Measurements from ENCODE around the gene GALNT17.
"Not testable (repeated sequence)": the region's sequence is repeated elsewhere in the genome, so short reads cannot be mapped to it uniquely, and the experiment has no call there.

GALNT17 gene

GRCh38 chr7:71243736-71244410 lies 111.9 kb downstream of the GALNT17 start:
- TF ChIP-seq CTCF (IDR thresholded peaks at IDR 0.05; ENCODE audit: insufficient read depth, low read length, missing control alignments) = no peak
- ChIA-PET CTCF (no interaction called here), POLR2A (no interaction called here)

GRCh38 chr7:71245038-71245437 lies 113.1 kb downstream of the GALNT17 start:
- POLR2A ChIA-PET = no interaction called here

More at GRCh38 chr7:71243736-71244410, 111.9 kb downstream of the GALNT17 start:
- H3K4me3 ChIP-seq (ENCODE audit: low read depth, low read length) = no peak overlapping the region
- no peak for DNase-seq (ENCODE audit: low read depth, low spot score)

DNA sequence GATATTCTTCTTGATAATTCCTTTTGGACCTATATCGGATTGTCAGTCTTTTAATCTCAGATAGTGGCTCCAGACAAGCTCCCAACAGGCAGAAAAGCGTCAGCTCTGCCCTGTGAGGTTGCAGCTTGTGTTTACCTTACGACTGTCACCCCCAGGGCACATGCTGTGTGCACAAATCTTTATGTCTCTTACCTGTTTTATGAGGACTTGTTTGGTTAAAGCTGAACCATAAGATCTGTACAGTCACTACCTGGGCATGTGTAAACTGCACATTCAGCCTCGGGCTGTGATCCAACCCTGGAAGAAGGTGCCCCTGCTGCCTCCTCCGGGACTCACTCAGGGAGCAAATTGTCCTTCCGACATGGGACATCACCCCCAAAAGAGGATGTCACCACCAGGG lies 119.8 kb downstream of the GALNT17 start:
- H3K4me3 ChIP-seq (ENCODE audit: low read depth, low read length) = no peak overlapping the region
- ChIA-PET POLR2A (no interaction called here), CTCF (no interaction called here)
- TF ChIP-seq CTCF (IDR thresholded peaks at IDR 0.05; ENCODE audit: insufficient read depth, low read length, missing control alignments) = no peak
- no peak for DNase-seq (ENCODE audit: low read depth, low spot score)

More at GRCh38 chr7:71245038-71245437, 113.1 kb downstream of the GALNT17 start:
- no peak for TF ChIP-seq CTCF (IDR thresholded peaks at IDR 0.05; ENCODE audit: insufficient read depth, low read length, missing control alignments)
- no peak for DNase-seq (ENCODE audit: low read depth, low spot score)
- no peak overlapping the region for H3K4me3 ChIP-seq (ENCODE audit: low read depth, low read length)
- CTCF ChIA-PET = no interaction called here

GRCh38 chr7:71254751-71255150 lies 122.8 kb downstream of the GALNT17 start:
- POLR2A ChIA-PET = no interaction called here
- no peak for DNase-seq (ENCODE audit: low read depth, low spot score)
- H3K4me3 ChIP-seq (ENCODE audit: low read depth, low read length) = no peak overlapping the region
- CTCF ChIA-PET = no interaction called here
- TF ChIP-seq CTCF (IDR thresholded peaks at IDR 0.05; ENCODE audit: insufficient read depth, low read length, missing control alignments) = no peak

DNA sequence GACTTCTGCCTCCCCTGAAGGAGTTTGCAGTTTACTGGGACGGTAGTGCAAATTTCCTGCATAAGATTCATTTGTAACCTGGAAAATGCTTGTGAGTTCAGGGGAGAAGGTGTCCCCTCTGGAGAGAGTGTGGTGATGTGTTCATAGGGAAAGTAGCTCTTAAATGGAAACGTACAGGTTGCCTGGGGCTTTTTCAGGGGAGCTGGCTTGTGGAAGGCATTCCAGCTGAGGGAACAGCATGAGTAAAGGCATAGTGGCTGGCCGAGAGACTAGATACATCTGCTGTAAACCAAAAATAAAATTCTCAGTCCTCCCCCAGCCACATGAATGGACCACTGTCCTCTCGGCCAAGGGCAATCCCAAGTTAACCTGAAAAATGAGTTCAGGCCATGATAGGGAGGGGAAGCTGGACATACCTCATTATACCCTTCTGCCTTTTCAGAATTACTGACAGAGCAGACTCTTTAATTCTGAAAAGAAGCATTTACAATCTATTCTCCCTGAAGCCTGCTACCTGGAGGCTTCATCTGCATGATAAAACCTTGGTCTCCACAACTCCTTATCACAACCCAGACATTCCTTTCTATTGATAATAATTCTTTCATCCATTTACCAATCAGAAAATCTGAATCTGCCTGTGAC lies 123.7 kb downstream of the GALNT17 start:
- ChIA-PET POLR2A (no interaction called here), CTCF (no interaction called here)
- no peak for TF ChIP-seq CTCF (IDR thresholded peaks at IDR 0.05; ENCODE audit: insufficient read depth, low read length, missing control alignments)
- DNase-seq (ENCODE audit: low read depth, low spot score) = no peak
- H3K4me3 ChIP-seq (ENCODE audit: low read depth, low read length) = no peak overlapping the region

DNA sequence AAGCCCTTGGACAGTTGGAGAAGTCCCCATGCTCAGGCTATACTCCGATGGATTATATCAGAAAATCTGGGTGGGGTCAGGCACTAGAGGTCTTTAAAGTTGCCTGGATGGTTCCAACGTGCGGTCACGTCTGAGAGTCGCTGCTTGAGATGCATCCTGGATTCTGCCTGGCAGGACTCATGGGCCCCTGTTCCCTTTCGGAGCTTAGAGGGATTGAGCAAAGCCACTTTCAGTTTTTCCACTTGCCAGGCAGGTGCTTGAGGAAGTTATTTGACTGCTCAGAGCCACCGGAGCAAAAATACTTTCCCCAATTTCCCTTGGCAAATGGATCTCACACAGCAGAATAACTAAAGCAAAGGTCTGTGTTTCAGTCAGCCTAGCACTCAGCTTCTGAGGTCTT lies 129.1 kb downstream of the GALNT17 start:
- TF ChIP-seq CTCF (IDR thresholded peaks at IDR 0.05; ENCODE audit: insufficient read depth, low read length, missing control alignments) = no peak
- H3K4me3 ChIP-seq (ENCODE audit: low read depth, low read length) = no peak overlapping the region
- ChIA-PET POLR2A (no interaction called here), CTCF (no interaction called here)
- DNase-seq (ENCODE audit: low read depth, low spot score) = no peak

DNA sequence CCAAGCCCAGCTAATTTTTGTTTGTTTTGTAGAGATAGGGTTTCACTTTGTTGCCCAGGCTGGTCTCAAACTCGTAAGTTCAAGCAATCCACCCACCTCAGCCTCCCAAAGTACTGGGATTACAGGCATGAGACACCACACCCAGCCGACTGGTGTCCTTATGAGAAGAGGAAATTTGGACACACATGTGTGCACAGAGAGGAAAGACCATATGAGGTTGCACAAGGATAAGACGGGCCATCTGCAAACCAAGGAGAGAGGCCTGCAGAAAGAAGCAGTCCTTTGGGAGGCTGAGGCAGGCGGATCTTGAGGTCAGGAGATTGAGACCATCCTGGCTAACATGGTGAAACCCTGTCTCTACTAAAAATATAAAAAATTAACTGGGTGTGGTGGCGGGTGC lies 130.9 kb downstream of the GALNT17 start:
- POLR2A ChIA-PET; CTCF ChIA-PET; DNase-seq (ENCODE audit: low read depth, low spot score); H3K4me3 ChIP-seq (ENCODE audit: low read depth, low read length): not testable (repeated sequence)
